Glomerular visceral epithelial cell (primary cell): ENCODE results near the gene CHMP3.
"Not testable (repeated sequence)": the region's sequence is repeated elsewhere in the genome, so short reads cannot be mapped to it uniquely, and the experiment has no call there.

Source experiments
- DNase-seq: peaks from one replicate; pipeline ENCODE4 v3.0.0-alpha.2; 2016; ENCODE audit errors: extremely low spot score

CHMP3 gene

GRCh38 chr2:86507600-86507999 lies 55.6 kb downstream of the CHMP3 start:
- no peak for DNase-seq

- no peak for DNase-seq
These were observed 62.7 kb downstream of the CHMP3 start for GRCh38 chr2:86500325-86501083.

- DNase-seq: no peak
These were observed 63.9 kb downstream of the CHMP3 start for GRCh38 chr2:86499326-86499725.

DNA sequence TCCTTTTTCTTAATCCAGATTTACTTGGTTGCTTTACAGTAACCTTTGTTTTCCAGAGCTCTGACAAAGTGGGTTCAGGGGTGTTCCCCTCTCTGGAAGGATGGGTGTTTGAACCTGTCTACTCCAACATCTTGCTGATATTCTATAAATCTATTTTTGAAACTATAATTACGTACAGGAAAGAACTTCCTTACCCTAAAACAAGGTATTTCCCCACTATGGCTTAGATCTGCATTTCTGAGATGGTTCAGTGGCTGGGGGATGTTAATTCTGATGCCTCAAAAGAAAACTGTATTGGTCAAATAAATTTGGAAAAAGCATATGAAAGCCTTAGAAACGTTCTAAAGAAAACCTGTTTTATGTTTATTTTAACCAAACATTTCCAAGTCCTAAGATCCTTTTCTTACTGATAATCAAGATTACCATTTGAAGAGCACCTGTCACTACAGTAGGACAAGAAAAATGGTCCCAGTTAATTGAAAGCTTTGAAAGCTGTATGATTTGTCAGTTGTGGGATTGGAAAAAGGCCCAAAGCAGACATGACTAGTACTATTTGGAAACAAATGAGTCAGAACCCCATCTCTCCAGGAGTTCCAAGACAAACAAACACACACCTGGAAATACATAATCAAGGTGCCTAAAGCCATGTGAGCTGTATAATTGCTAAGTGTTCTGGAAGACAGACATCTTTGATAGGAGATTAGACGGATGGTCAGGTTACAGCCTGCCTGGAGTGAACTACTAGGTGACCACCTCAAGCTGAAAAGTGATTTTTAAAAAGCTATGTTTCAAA lies 64.6 kb downstream of the CHMP3 start:
- no peak for DNase-seq

- DNase-seq: not testable (repeated sequence)
These were observed 66.9 kb downstream of the CHMP3 start for GRCh38 chr2:86496391-86496790.

DNA sequence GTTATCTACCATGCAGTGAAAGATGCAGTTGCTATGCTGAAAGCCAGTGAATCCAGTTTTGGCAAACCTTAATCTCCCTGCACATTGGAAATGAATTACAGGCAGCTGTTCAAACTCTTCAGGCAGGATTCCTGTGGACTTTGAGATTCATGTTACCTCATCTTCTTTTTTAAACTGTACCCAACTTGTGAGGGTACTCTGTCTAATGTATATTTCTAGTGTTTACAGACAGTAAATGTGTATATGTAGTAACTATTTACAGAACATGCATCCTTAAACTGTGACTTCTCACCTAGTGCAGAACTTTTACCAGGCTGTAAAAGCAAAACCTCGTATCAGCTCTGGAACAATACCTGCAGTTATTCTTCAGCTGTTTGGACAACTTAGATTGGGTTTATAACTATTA lies 71.2 kb downstream of the CHMP3 start:
- no peak for DNase-seq

DNA sequence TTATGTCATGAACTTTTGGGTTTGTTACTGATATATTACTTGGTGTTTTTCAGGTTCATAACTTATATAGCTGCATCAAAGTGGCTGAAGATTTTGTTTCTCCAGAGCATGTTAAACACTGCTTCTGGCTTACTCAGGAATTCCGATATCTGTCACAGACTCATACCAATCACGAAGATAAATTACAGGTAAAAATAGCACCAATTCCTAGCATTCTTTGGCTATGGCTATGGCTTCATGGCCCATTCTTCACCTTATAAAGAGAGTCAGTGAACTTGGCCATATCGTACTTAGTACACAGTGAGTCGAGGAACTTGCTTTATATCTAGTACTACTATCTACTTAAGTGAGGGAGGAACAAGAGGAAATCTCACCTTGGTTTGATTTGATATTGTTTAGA lies 72.2 kb downstream of the CHMP3 start:
- no peak for DNase-seq

- no peak for DNase-seq
These were observed 73.0 kb downstream of the CHMP3 start for GRCh38 chr2:86490245-86490644.

DNA sequence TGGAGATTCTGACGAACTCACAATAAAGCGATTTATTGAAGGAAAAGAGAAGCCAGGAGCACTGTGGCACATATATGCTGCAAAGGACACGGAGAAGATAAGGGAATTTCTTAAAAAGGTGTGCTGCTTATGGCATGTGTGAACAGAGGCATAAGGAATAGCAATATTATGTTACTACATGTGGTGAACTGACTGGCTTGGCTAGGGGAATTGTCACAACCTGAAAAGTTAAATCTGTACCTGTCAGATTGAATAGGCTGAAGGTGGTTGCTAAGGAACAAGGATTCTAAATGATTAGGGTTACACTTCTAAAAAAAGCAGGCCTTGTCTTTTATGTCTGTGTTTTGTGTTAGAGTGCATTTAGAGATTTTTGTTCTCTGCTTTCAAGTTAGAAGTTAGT lies 73.7 kb downstream of the CHMP3 start:
- DNase-seq: no peak

GRCh38 chr2:86488561-86489250 lies 74.5 kb downstream of the CHMP3 start:
- DNase-seq: no peak

DNA sequence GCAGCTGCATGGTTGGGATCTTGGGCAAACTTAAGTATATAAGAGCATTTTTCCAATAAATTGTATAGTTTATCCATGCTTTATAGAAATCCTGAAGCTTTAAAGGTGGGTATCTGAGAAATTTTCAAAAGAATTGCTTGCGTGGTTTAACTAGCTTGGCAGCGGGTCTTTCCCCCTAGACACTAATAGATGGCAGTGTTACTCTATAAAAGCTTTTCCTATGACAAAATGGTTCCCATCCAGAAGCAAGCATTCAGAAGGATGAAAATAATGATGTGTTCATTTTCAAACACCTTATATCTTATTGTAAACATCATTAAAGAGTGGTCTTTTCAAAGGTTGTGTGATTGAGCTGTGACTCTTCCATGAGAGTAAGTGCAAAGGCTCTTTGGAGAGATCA lies 76.2 kb downstream of the CHMP3 start:
- DNase-seq: no peak

DNA sequence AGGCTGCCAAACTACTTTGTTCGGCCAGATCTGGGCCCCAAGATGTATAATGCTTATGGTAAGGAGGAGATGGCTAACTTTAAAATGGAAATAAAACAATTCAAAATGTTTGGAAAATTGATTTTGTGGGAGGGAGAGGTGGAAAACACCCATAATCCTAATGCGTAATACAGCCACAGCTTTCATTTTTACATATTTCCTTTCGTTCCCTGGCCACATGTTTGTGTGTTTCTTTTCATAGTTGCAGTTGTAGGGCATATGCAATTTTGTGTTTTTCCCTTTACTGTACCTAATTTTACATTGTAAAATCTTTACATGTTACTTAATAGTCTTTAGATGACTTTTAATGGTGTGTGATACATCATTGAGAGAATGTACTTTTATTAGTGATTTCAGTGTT lies 77.4 kb downstream of the CHMP3 start:
- no peak for DNase-seq

DNA sequence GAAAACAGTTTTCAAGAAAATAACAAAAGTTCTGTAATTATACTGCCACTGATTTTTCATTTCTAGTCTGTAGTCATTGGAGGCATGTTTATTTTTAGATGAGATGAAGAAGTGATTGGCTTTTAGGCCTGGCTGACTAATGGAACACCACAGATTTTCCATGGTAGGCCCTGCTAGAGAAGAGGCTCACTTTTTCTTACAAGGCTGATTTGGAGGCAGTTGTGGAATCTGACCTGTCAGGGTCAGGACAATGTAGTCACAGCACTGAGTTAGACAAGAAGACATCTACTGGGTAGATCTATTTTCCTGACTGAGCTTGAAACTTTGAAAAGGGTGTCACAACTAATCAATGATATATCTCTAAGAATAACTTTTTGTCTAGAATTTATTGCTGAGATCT lies 78.1 kb downstream of the CHMP3 start:
- no peak for DNase-seq

GRCh38 chr2:86484385-86484784 lies 78.9 kb downstream of the CHMP3 start:
- no peak for DNase-seq

DNA sequence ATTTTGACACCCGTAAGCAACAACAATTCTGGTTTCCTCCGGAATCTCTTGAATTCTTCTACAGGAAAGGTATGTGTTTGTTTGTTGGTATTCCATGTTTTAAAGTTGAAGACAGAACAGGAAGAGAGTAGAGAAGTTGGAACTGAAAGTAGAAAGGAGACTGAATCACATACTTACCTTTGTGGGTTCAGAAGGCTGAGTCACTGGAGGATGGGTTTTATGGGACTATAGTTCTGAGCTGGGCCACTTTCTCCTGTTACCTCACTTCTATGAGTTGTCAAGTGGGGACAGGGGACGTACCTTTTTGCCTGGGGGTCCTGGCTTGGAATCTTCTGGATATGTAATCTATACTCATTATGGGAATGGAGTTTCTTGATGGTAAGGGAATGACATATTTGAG lies 81.2 kb downstream of the CHMP3 start:
- no peak for DNase-seq

GRCh38 chr2:86480105-86480504 lies 83.1 kb downstream of the CHMP3 start:
- DNase-seq: no peak

DNA sequence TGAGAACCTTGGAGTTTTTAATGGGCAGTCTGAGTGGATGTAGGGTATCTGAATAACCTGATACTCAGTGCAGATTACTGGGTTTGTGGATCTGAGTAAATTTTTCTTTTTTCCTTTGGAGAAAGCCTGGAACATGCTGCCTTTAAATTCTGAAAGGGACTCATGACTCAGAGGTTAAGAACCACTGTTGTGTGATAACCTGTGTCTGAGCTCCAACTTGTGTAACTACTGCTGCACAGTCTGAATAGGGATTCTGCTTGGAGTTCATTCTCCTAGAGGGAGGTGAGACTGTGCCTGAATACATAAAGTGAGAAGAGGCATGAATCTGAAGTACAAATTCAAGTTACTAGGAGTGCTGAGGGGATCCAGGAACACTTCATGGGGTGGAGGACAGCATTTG lies 85.9 kb downstream of the CHMP3 start:
- no peak for DNase-seq

DNA sequence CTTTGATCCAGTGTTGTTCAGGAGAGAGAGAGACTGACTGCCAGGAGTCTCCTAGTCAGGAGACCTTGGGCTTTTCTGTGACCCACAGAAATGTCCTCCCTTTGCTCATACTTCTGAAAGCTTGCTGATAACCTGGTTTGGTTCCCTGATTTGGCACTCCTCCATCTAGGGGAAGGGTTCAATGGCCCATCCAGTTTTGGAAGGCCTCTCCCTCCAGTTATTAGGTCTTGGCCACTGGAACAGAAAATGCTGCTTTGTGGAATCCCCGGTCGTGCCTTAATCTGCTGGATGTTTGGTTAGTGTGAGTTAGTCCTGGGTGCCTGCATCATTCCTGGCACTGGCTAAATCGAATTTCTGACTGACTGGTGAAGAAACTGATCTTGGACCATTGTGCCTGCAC lies 86.3 kb downstream of the CHMP3 start:
- DNase-seq: no peak

- DNase-seq: no peak
These were observed 87.2 kb downstream of the CHMP3 start for GRCh38 chr2:86476092-86476491.

GRCh38 chr2:86471637-86472036 lies 91.6 kb downstream of the CHMP3 start:
- DNase-seq: no peak

- DNase-seq: no peak
These were observed 92.4 kb downstream of the CHMP3 start for GRCh38 chr2:86470890-86471289.

DNA sequence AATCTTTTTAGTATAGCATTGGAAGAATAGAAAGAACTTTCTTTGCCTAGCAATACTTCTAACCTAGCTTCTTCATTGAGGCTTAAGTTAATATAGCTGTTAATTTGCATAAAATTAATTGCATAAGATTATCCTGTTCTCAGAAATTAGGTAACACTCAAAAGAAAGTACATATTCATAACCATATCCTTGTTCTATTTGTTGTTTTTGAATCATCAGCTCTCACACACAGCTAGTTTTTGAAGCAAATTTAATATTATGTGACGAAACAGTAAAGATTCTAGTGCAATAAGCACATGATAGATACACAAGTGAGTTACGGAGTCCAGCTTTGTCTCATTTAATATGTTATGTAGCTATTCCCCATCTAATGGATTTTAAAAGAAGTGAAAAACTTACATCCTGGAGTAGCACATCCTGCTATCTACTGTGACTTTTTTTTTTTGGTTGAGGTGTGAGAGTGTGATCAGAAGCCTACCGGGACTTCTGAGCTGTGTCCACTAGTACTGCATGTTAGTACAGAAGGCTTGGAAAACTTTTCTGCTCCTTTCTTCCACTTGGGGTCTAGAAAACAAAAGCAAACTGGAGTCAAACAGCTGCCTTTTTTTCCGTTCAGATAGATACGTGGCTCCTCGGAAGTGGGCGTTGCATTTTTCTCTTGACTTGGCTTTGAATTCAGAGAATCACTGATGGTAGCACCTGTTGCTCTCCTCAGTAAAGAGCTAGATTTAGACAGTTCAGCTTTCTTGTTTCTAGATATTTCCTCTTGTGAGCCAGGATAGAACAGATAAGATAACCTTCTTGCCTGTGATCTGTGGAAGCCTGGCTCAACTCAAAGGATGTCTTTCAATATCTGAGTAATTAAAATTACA lies 94.8 kb downstream of the CHMP3 start:
- DNase-seq: no peak
